Hepatocyte (in vitro differentiated cells): Measurements from ENCODE around the gene SIRT4.

Experiments
- EZH2 ChIP-seq: fragments of 200-600 bp; sonication (generic); IDR thresholded peaks from 2 replicates; pipeline ENCODE4 v1.6.1; 2016; ENCODE audit warnings: antibody characterized with exemption, mild to moderate bottlenecking, borderline replicate concordance
- TF ChIP-seq, protein P1 (sequence below): fragments of 200-600 bp; sonication (generic); IDR thresholded peaks from 2 replicates; pipeline ENCODE4 v1.5.1; 2016; ENCODE audit warnings: antibody characterized with exemption, mild to moderate bottlenecking; ENCODE audit not compliant: poor library complexity

DNA sequence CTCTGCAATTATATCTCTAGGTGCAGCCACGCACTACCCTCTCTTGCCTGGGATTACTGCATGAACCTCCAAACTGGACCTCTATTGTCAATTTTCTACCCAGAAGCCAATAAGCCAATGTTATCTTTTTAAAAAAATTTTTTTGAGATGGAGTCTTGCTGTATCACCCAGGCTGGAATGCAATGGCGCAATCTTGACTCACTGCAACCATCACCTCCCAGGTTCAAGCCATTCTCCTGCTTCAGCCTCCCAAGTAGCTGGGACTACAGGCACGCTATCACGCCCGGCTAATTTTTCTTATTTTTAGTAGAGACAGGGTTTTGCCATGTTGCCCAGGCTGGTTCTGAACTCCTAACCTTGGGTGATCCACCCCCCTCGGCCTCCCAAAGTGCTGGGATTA lies 25.4 kb upstream of the SIRT4 start:
- TF ChIP-seq, protein P1, sequence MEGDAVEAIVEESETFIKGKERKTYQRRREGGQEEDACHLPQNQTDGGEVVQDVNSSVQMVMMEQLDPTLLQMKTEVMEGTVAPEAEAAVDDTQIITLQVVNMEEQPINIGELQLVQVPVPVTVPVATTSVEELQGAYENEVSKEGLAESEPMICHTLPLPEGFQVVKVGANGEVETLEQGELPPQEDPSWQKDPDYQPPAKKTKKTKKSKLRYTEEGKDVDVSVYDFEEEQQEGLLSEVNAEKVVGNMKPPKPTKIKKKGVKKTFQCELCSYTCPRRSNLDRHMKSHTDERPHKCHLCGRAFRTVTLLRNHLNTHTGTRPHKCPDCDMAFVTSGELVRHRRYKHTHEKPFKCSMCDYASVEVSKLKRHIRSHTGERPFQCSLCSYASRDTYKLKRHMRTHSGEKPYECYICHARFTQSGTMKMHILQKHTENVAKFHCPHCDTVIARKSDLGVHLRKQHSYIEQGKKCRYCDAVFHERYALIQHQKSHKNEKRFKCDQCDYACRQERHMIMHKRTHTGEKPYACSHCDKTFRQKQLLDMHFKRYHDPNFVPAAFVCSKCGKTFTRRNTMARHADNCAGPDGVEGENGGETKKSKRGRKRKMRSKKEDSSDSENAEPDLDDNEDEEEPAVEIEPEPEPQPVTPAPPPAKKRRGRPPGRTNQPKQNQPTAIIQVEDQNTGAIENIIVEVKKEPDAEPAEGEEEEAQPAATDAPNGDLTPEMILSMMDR = no peak
- no peak for TF ChIP-seq EZH2
